Ovary (tissue), 3 donors: ENCODE measurements around the gene CPED1.

Experiments
- POLR2A ChIP-seq: fragments of 450-650 bp; IDR thresholded peaks from one replicate; pipeline ENCODE4 v1.6.1; 2017; ENCODE audit warnings: antibody characterized with exemption, mild to moderate bottlenecking, moderate library complexity
- TF ChIP-seq, protein P1 (sequence below), 3 donors: fragments of 450-650 bp in 2 of 3; fragments of 200-600 bp in 1 of 3; IDR thresholded peaks; one replicate each; pipeline versions ENCODE4 v1.5.1 to v1.8.0; 2016 to 2022; ENCODE audit warnings: antibody characterized with exemption in 3 of 3, mild to moderate bottlenecking in 1 of 3
- donor health status: DM: no; HTN: no; CAD: no.

DNA sequence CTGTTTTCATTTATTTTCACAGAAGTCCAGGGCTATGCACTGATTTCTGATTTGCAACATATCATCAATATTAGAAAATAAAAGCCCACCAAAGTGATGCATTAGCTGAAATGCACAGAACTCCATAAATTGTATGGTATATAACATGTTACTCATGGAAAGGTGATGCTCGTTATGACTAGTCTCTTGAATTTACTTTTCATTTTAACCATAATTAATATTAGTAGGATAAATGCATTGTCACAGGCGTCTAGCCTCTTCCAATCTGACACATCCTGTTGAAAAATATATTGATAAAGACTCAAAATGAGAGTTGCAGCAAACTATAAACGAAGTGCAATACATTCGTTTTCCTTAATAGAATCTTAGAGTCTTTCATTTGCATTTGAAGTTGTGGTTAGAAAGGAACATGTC, 92.4 kb downstream of the CPED1 start:
- TF ChIP-seq, protein P1, sequence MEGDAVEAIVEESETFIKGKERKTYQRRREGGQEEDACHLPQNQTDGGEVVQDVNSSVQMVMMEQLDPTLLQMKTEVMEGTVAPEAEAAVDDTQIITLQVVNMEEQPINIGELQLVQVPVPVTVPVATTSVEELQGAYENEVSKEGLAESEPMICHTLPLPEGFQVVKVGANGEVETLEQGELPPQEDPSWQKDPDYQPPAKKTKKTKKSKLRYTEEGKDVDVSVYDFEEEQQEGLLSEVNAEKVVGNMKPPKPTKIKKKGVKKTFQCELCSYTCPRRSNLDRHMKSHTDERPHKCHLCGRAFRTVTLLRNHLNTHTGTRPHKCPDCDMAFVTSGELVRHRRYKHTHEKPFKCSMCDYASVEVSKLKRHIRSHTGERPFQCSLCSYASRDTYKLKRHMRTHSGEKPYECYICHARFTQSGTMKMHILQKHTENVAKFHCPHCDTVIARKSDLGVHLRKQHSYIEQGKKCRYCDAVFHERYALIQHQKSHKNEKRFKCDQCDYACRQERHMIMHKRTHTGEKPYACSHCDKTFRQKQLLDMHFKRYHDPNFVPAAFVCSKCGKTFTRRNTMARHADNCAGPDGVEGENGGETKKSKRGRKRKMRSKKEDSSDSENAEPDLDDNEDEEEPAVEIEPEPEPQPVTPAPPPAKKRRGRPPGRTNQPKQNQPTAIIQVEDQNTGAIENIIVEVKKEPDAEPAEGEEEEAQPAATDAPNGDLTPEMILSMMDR (IDR thresholded peaks at IDR 0.05): no peak
- no peak for TF ChIP-seq POLR2A
